ENCODE results near the gene SLC25A22. TPM values are rescaled to one million over a fixed set of nuclear protein-coding genes. Genes with fewer than 3 reads are reported as not detected.

SLC25A22 gene
- total RNA-seq, 2 experiments from 2014 or later: 9.1 to 11.1 TPM

DNA sequence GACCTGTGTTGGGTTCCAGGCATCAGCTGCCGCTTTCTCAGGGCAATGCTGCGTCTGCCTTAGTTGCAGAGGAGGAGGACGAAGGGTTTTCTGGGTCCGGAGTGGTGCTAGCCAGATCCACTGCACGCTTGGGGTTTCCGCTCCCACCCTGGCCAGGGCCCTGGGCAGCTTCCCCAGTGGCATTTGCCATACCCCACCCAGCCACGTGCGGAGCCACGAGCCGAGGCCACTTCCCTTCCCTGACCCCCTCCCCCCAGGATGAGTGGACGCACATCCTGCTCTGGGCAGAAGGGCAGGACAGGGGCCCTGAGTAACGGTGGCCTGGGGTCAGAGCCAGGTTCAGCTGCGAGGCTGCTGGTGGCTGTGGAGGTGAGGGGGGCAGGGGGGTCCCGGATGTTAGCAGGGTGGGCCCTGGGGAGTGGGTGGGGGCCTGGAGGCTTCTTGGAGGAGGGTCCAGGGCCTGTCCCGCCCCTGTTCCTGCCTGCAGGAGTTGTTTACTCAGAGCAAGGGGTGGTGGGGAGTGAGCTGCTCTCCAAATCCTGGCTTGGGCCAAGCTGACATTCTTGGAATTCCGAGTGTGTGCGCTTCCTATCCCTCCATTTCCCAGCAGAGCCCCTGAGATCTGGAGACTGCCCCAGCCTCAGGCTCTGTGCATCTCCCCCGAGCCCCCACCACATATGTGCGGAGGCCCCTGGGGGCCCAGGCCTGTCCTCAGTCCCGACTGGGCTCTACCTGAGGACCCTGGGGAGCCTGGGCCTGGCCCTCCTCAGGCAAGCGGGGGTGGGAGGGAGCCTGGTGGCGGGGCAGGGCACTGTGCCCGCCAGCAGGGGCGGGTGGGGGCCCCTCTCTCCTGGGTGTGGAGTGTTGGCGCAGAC lies 46.0 kb upstream of the SLC25A22 start:
- Histone ChIP-seq H3K27me3 (ENCODE audit: control insufficient read depth in 1 of 2, insufficient read depth in 2 of 2, low read length in 2 of 2) (peaks cover 5 to 8% of the 10 kb centered on the region in 2 experiments), H3K4me1 (ENCODE audit: insufficient read depth, low read length) (peaks cover 56% of the 10 kb centered on the region), H3K9me3 (ENCODE audit: control insufficient read depth in 1 of 2, insufficient read depth in 1 of 2, low read length in 2 of 2) (no peaks in the 10 kb centered on the region), H3K27ac (ENCODE audit: low read depth in 1 of 2, low read length in 2 of 2) (no peak overlapping the region), H3K36me3 (ENCODE audit: insufficient read depth, low read length) (peaks cover 15% of the 10 kb centered on the region), H3K4me3 (ENCODE audit: low read length) (peak overlapping the region; percentile 5)
- Mint-ChIP-seq H3K9me3 (no peaks in the 10 kb centered on the region), H3K27me3 (peaks cover 4% of the 10 kb centered on the region), H3K36me3 (ENCODE audit: low read depth) (peaks cover 17% of the 10 kb centered on the region), H3K4me1 (ENCODE audit: low read depth) (peaks cover 10% of the 10 kb centered on the region), H3K27ac (peak overlapping the region; percentile 39), H3K4me3 (peak overlapping the region; percentile 79)
- DNase-seq: peak in 2 of 14 experiments; percentile 61 to 67
- POLR2A ChIA-PET: interaction anchor here (1.3 to 7.6 kb wide), 4 partner anchors 14 to 67 kb away, joined by 3 to 71 read pairs (median 30); partner anchors contain the start of genes CD151, CRACR2B, PNPLA2 and RPLP2
- TF ChIP-seq, protein P1, sequence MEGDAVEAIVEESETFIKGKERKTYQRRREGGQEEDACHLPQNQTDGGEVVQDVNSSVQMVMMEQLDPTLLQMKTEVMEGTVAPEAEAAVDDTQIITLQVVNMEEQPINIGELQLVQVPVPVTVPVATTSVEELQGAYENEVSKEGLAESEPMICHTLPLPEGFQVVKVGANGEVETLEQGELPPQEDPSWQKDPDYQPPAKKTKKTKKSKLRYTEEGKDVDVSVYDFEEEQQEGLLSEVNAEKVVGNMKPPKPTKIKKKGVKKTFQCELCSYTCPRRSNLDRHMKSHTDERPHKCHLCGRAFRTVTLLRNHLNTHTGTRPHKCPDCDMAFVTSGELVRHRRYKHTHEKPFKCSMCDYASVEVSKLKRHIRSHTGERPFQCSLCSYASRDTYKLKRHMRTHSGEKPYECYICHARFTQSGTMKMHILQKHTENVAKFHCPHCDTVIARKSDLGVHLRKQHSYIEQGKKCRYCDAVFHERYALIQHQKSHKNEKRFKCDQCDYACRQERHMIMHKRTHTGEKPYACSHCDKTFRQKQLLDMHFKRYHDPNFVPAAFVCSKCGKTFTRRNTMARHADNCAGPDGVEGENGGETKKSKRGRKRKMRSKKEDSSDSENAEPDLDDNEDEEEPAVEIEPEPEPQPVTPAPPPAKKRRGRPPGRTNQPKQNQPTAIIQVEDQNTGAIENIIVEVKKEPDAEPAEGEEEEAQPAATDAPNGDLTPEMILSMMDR (IDR thresholded peaks at IDR 0.05): no peak
- no peak for ATAC-seq (ENCODE audit: poor library complexity)
- intact Hi-C loops (cut with DNase I, micrococcal nuclease): loop anchor here (2.0 to 10.0 kb wide), 5 partner anchors 35 to 731 kb away; partner anchors contain the start of genes AP2A2 (in 1 of the 2), DUSP8 (in 1 of the 2) and RPLP2 (in 1 of the 2)
- CTCF ChIA-PET: interaction anchor here (1.4 kb wide), 1 partner anchor 25 kb away, joined by 4 read pairs; no protein-coding TSS in a partner anchor

DNA sequence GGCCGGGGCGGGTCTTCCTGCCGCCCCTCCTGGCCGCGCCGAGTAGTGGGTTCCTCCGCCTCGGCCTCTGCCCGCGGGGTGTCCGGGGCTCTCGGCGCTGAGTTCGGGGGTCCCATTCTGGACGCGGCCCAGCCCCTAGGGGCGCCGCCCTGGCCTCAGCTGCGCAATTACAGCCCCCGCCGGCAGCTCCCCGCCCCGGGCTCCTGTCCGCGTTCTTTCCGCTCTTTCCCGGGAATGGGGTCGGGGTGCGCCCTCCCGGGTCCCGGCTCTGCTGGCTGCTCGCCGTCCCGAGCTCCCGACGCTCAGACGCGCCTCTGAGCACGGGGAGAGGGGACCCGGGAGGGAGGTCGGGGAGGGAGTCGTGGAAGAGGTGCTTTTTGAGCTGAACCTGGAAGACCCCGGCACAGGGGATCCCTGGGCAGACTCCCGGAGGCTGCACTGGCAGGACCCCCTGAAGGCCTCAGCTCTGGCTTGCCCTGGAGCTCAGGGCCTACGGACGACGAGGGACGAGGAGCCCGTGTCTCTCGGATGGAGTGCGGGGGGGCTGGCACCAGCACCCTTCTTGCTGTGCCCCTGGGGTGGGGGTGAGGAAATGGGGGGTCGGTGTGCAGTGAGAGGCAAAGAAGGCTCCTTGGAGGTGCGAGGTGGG lies 45.1 kb upstream of the SLC25A22 start:
- peaks cover 22% of the 10 kb centered on the region for H3K36me3 ChIP-seq (ENCODE audit: insufficient read depth, low read length)
- H3K4me3 Mint-ChIP-seq: peak overlapping the region; percentile 79
- intact Hi-C loops (cut with DNase I, micrococcal nuclease): loop anchor here (2.0 to 10.0 kb wide), 5 partner anchors 34 to 732 kb away; partner anchors contain the start of genes AP2A2 (in 1 of the 2), DUSP8 (in 1 of the 2) and RPLP2 (in 1 of the 2)
- peaks cover 22% of the 10 kb centered on the region for H3K36me3 Mint-ChIP-seq (ENCODE audit: low read depth)
- ChIA-PET POLR2A (interaction anchor here (0.6 to 7.6 kb wide), 5 partner anchors 13 to 148 kb away, joined by 3 to 71 read pairs (median 10); partner anchors contain the start of genes CD151, CRACR2B, PNPLA2 and RPLP2), CTCF (interaction anchor here (1.4 kb wide), 1 partner anchor 24 kb away, joined by 4 read pairs; no protein-coding TSS in a partner anchor)
- H3K27me3 Mint-ChIP-seq: no peaks in the 10 kb centered on the region
- H3K4me1 ChIP-seq (ENCODE audit: insufficient read depth, low read length): peaks cover 47% of the 10 kb centered on the region
- no peaks in the 10 kb centered on the region for H3K9me3 ChIP-seq (ENCODE audit: control insufficient read depth in 1 of 2, insufficient read depth in 1 of 2, low read length in 2 of 2)
- ATAC-seq (ENCODE audit: poor library complexity) (no peak), DNase-seq (peak in 1 of 14 experiments; percentile 42)
- H3K27ac Mint-ChIP-seq: peak overlapping the region; percentile 39
- no peaks in the 10 kb centered on the region for H3K9me3 Mint-ChIP-seq
- peaks cover 6% of the 10 kb centered on the region for H3K4me1 Mint-ChIP-seq (ENCODE audit: low read depth)
- H3K4me3 ChIP-seq (ENCODE audit: low read length): peak overlapping the region; percentile 91
- H3K27me3 ChIP-seq (ENCODE audit: control insufficient read depth in 1 of 2, insufficient read depth in 2 of 2, low read length in 2 of 2): peaks cover 0 to 2% of the 10 kb centered on the region in 2 experiments
- TF ChIP-seq, protein P1 (IDR thresholded peaks at IDR 0.05): no peak
- no peak overlapping the region for H3K27ac ChIP-seq (ENCODE audit: low read depth in 1 of 2, low read length in 2 of 2)
